Stimulated activated CD4-positive, alpha-beta T cell treated with anti-CD3 and anti-CD28 coated beads, TNF-alpha, amount 100 ng/mL, for 48 hours (primary cell): ENCODE results near the gene DPYD.

Source experiments
- DNase-seq, 3 donors: peaks; one replicate each; pipeline ENCODE4 v3.0.0-alpha.2; 2020; ENCODE audit warnings: low read depth in 3 of 3

DPYD gene

GRCh38 chr1:97712980-97713379 lies 207.9 kb downstream of the DPYD start:
- DNase-seq: no peak

- DNase-seq: no peak
These were observed 209.0 kb downstream of the DPYD start for GRCh38 chr1:97711858-97712257.

- DNase-seq: no peak
These were observed 227.2 kb downstream of the DPYD start for GRCh38 chr1:97693601-97694000.

- DNase-seq: no peak
These were observed 229.5 kb downstream of the DPYD start for GRCh38 chr1:97691325-97691724.

- no peak for DNase-seq
These were observed 235.5 kb downstream of the DPYD start for GRCh38 chr1:97685360-97685759.

- DNase-seq: no peak
These were observed 239.9 kb downstream of the DPYD start for GRCh38 chr1:97680894-97681293.

- DNase-seq: no peak
These were observed 240.4 kb downstream of the DPYD start for GRCh38 chr1:97680470-97680869.

- DNase-seq: no peak
These were observed 243.1 kb downstream of the DPYD start for GRCh38 chr1:97677702-97678101.

GRCh38 chr1:97674517-97674916 lies 246.3 kb downstream of the DPYD start:
- DNase-seq: no peak

GRCh38 chr1:97668945-97669344 lies 251.9 kb downstream of the DPYD start:
- DNase-seq: no peak

GRCh38 chr1:97660431-97661105 lies 260.3 kb downstream of the DPYD start:
- no peak for DNase-seq

- no peak for DNase-seq
These were observed 265.8 kb downstream of the DPYD start for GRCh38 chr1:97654876-97655585.

GRCh38 chr1:97651250-97651649 lies 269.6 kb downstream of the DPYD start:
- DNase-seq: no peak

- no peak for DNase-seq
These were observed 271.2 kb downstream of the DPYD start for GRCh38 chr1:97649591-97649990.

GRCh38 chr1:97647776-97648175 lies 273.1 kb downstream of the DPYD start:
- no peak for DNase-seq

- DNase-seq: no peak
These were observed 274.8 kb downstream of the DPYD start for GRCh38 chr1:97646071-97646470.

GRCh38 chr1:97640677-97641076 lies 280.2 kb downstream of the DPYD start:
- no peak for DNase-seq

- DNase-seq: no peak
These were observed 283.9 kb downstream of the DPYD start for GRCh38 chr1:97636941-97637340.

GRCh38 chr1:97634758-97635157 lies 286.1 kb downstream of the DPYD start:
- DNase-seq: no peak

GRCh38 chr1:97632776-97633175 lies 288.1 kb downstream of the DPYD start:
- DNase-seq: no peak

GRCh38 chr1:97632075-97632474 lies 288.8 kb downstream of the DPYD start:
- no peak for DNase-seq

GRCh38 chr1:97630948-97631347 lies 289.9 kb downstream of the DPYD start:
- DNase-seq: no peak

- no peak for DNase-seq
These were observed 290.6 kb downstream of the DPYD start for GRCh38 chr1:97630281-97630680.

GRCh38 chr1:97623220-97623619 lies 297.6 kb downstream of the DPYD start:
- DNase-seq: no peak
